HCT116 (cell line): ENCODE data around the gene KNDC1.

ENCODE experiments used
- EZH2phosphoT487 ChIP-seq: fragments of 200-600 bp; IDR thresholded peaks from 2 replicates; pipeline ENCODE4 v1.6.1; 2018; ENCODE audit warnings: antibody characterized with exemption, borderline replicate concordance
- ZBTB33 ChIP-seq: IDR thresholded peaks from 2 replicates; pipeline ENCODE4 v1.6.1; 2011; ENCODE audit warnings: mild to moderate bottlenecking, low read length, moderate library complexity; ENCODE audit not compliant: insufficient replicate concordance; ENCODE audit errors: extremely low read depth

DNA sequence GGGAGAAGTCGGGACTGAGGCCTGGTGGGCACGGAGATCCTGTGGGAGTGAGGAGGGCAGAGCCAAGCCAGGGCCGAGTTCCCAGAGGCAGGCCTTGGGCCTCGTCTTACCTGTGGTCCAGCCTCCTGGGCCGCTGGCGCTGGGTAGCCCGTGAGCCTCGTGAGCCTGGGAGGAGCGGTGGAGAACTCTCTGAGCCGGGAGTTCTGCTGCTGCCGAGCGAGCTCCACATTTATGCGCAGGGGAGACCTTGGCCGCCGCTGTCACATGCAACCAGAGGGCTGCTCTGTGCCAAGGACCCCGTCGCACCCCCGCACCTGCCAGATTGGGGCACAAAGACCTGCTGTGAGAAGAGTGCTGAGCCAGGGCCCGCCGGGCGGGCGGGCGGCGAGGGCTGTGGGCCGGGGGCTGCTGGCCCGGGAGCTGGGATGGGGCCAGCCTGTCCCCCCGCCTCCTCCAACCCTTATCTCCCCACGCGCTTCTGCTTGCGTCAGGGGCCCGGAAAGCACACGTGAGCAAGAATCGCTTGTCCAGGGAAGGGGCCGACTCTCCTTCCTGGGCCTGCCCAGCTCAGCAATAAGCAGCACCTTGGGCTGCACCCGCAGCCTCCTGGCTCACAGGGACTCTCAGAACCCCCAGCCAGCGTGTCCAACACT is 87.8 kb downstream of the KNDC1 start:
- TF ChIP-seq EZH2phosphoT487 (no peak), ZBTB33 (no peak)
